SKM-1 treated with dmso at 0.1 percent for 144 hours (cell line): ENCODE data around the gene AFF3.
A peak's percentile ranks its signal among the peaks of the same experiment; 100 is the strongest.
"Not testable (repeated sequence)": the region's sequence is repeated elsewhere in the genome, so short reads cannot be mapped to it uniquely, and the experiment has no call there.

Experiments
- DNase-seq: peaks from one replicate; lab custom pipeline; 2025; ENCODE audit not compliant: unreplicated experiment; lab: John Stamatoyannopoulos, UW

Gene AFF3

GRCh38 chr2:99977966-99978365, 164.4 kb downstream of the AFF3 start:
- no peak for DNase-seq

GRCh38 chr2:99975386-99975785, 167.0 kb downstream of the AFF3 start:
- DNase-seq: no peak

- no peak for DNase-seq
Measured at GRCh38 chr2:99974682-99975375, 167.6 kb downstream of the AFF3 start.

- no peak for DNase-seq
Measured at GRCh38 chr2:99974275-99974674, 168.1 kb downstream of the AFF3 start.

GRCh38 chr2:99971326-99971900, 171.0 kb downstream of the AFF3 start:
- no peak for DNase-seq

GRCh38 chr2:99970292-99970868, 172.0 kb downstream of the AFF3 start:
- DNase-seq: no peak

- no peak for DNase-seq
Measured at GRCh38 chr2:99961196-99961913, 181.0 kb downstream of the AFF3 start.

- no peak for DNase-seq
Measured at GRCh38 chr2:99960790-99961189, 181.6 kb downstream of the AFF3 start.

GRCh38 chr2:99960291-99960690, 182.1 kb downstream of the AFF3 start:
- no peak for DNase-seq

GRCh38 chr2:99959261-99960014, 183.0 kb downstream of the AFF3 start:
- no peak for DNase-seq

- DNase-seq: no peak
Measured at GRCh38 chr2:99957332-99958133, 184.9 kb downstream of the AFF3 start.

GRCh38 chr2:99956232-99957030, 186.0 kb downstream of the AFF3 start:
- peak; percentile 5 for DNase-seq

GRCh38 chr2:99953750-99954149, 188.6 kb downstream of the AFF3 start:
- no peak for DNase-seq

- no peak for DNase-seq
Measured at GRCh38 chr2:99949963-99950362, 192.4 kb downstream of the AFF3 start.

GRCh38 chr2:99949530-99949929, 192.9 kb downstream of the AFF3 start:
- DNase-seq: no peak

GRCh38 chr2:99948010-99948409, 194.4 kb downstream of the AFF3 start:
- DNase-seq: no peak

- not testable (repeated sequence) for DNase-seq
Measured at GRCh38 chr2:99947366-99947765, 195.0 kb downstream of the AFF3 start.

GRCh38 chr2:99944019-99944418, 198.4 kb downstream of the AFF3 start:
- DNase-seq: no peak

GRCh38 chr2:99942561-99943347, 199.6 kb downstream of the AFF3 start:
- DNase-seq: no peak
